ENCODE data around the gene ADAMTS2.
A peak's percentile ranks its signal among the peaks of the same experiment; 100 is the strongest.

Gene ADAMTS2

DNA sequence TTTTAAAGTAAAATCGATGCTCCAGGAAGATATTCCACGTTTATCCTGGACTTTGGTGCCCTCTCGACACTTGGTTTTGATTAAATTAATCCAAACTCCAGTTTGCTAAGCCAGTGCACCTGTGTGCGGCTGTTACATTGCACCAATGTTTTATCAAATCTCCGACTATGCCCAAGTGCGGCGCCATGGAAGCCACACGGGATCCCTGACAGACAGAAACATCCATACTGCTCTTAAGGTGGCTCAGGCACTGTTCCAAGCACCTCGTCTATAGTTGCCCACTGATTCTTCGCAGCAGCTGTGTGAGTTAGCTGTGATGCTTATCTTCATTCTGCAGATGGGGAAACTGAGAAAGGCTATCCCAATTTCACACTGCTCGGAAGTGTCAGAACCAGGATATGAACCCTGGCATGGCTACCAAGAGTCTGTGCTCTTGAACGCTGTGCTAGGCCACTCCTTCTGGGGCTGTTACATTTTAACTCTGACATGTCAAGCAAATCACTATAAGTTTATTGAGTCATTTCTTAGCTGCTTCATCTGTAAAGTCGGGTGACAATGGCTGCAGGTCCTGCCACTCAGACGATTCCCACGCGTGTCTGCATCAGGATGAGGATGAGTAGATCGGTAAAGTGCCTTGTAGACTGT, 113.0 kb downstream of the ADAMTS2 start:
- no peak for DNase-seq (ENCODE audit: low read depth, low spot score)

DNA sequence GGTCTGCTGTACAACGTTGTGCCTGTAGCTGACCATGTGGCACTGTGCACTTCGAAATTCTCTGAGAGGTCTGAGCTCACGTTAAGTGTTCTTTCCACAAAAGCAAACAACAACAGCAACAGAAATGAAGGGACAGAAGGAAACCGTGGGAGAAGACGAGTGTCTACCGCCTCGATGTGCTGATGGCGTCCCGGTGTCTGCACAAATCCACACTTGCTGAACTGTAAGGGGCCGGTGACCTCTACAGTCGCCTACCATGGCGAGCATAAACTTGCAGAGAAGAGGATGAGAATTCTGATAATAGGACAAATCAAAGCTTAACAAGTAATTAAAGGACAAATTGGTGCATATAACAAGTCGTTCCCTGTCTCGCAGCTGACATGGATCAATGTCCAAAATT, 114.0 kb downstream of the ADAMTS2 start:
- no peak for DNase-seq (ENCODE audit: low read depth, low spot score)

DNA sequence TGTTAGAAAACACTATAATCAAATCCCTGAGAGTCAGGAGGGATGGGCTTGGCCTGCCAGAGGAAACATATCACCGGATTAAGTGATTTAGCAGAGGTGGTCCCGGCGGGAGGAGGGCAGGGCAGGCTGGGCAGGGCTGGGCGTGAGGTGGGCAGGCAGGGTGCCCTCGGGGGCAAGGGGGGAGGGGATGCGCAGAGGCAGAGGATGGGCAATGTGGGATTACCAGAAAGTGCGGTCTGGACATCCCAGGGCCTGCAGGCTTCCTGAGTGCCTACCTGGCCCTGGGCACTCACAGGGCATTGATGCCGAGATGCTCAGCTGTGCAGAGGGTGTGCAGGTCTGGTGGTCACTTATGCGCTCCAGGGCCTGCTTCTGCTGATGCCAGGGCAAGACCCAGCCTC, 115.2 kb downstream of the ADAMTS2 start:
- DNase-seq (ENCODE audit: low read depth, low spot score) = no peak

DNA sequence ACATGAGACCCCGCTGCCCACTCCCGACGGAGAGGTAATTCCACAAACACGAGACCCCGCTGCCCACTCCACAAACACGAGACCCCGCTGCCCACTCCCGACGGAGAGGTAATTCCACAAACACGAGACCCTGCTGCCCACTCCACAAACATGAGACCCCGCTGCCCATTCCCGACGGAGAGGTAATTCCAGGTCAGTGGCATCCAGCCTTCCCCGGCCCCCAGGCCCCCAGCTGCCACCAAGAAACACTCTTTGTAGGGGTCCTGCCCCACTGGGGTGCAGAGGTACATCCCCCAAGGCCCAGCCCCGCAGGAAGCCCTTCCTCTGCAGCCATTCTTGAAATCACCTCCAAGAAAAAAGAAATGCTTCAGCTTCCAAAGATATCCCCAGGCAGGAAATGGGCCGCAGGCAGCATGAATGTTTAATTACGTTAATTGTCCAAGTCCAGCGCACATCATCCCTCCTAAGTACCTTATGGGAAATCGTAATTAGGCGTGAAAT, 115.9 kb downstream of the ADAMTS2 start:
- no peak for DNase-seq (ENCODE audit: low read depth, low spot score)

DNA sequence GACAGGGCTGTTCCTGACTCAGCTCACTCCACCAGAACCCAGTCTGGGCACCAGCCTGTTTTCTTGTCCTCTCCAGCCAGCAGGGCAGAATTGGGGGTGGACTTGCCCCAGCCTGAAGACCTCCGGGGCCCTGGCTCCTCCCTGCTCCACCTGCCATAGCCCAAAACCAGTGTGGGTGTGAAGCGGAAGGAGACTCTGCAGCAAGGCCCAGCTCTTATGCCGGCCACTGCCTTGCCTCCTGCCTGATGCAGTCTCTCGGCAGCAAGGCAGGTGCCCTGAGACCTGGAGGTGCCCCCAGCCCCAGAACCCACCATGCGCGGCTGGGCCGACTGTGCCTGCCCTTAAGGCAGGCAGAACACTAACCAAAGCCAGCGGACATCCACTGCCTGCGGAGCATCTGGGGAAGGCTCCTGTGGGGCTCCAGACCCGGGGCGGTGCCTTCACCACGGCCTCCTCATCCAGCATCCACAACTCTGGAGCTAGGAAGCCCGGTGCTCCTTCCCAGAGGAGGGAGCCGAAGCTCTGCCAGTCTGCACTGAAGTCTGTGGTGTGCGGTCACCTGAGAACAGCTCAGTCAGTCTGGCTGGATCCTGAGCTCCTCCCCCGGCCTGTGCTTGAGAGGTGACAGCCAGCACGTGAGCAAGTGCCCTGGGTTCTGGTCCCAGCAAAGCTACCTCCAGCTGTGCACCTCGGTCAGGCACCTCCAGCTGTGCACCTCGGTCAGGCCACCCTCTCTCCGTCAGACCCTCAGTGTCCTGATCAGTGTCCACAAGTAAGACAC, 116.7 kb downstream of the ADAMTS2 start:
- no peak for DNase-seq (ENCODE audit: low read depth, low spot score)

DNA sequence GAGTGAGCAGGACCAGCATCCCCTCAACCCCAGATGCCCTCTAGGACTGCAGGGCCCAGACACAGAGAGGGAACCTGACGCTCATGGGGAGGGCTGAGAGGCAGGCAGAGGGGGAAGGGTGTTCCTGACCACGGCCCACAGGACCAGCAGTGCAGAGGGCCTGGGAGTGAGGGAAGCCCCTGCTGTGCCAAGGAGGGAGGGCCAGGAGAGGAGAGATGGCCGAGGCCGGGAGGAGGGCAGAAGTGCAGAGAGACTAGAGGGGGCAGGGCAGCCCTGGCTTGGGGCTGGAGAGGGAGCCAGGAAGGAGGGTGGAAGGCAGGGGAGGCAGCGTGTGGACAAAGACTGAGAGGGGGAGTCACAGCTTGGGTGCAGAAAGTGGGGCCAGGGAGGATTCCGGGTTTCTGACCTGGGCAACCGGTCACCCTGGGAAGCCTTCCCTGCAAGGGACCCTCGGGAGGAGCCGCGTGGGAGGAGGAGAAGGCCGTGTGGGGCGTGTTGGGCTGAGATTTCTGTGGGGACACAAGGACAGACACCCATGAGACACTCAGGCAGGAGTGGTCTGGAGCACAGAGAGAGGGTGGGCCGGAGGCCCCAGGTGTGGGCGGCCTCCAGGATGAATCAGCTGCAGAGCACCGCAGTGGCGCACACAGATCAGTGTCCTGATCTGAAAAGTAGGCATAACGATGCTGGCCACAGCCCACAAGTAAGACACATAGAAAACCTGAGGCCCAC, 117.5 kb downstream of the ADAMTS2 start:
- DNase-seq (ENCODE audit: low read depth, low spot score) = peak; percentile 7

DNA sequence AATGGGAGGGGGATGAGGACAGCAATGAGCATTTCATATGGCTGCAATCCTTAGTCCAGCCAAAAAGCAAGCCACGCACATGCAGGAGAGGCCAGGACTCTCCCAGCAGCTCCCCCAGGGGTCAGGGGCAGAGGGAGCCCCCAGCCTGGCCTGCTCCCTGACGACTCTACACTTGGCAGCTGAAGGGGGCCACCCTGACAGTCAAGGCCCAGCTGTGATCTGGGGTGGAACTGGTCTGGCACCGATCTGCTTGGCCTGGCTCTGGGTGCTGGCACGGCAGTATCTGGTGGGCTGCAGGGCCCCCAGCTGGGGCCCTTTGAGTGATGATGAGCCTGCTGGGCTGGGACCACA, 118.1 kb downstream of the ADAMTS2 start:
- no peak for DNase-seq (ENCODE audit: low read depth, low spot score)

DNA sequence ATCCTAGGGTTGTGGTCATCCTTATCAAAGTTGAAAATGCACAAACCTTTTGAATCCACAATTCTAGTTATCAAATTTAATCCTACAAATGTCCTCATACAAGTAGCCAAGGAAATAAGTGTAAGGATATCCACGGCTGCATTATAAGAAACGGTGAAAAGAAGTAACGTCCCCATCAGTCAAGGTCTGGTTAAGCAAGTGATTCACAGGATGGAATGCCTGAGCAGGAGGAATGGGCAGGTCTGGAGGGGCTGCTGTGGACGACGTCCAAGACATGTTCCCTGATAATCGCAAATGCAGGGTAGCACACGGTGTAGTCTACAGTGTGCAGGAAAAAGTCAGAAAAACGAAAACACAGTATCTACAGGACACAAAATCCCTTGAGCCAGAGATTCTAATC, 118.6 kb downstream of the ADAMTS2 start:
- DNase-seq (ENCODE audit: low read depth, low spot score) = no peak

DNA sequence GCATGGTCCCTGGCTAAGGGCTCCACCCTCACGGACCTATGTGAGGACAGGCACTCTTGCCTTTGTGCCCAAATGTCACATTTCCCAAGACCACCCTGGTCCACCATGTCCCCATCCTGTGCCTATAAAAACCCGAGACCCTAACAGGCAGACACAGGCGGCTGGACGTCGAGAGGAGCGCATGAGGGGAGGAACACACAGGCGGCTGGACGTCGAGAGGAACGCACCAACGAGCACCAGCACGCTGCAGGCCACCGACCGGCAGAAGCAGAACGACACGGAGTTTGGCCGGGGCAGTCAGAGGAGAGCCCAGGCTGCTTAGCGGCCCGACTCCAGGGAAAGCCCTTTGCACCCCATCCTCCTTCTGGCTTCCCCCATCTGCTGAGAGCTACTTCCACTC, 119.9 kb downstream of the ADAMTS2 start:
- no peak for DNase-seq (ENCODE audit: low read depth, low spot score)

DNA sequence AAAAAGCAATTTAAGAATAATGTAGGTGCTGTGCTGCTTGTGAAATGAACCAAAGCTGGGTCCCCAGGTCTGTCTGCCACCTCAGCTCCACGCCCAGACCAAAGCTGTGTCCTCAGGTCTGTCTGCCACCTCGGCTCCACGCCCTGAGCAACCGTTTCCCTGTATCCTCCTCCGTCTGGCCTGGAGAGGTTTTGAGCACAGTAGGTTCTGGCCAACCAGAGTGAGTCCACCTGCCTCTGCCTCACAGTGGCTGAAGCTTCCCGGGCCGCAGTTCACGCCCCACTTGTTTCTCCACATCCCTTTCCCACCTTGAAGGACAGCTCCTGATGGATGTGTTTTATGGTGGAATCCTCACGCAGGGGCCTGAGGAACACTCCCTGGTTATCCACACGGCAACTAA, 120.5 kb downstream of the ADAMTS2 start:
- DNase-seq (ENCODE audit: low read depth, low spot score) = no peak

DNA sequence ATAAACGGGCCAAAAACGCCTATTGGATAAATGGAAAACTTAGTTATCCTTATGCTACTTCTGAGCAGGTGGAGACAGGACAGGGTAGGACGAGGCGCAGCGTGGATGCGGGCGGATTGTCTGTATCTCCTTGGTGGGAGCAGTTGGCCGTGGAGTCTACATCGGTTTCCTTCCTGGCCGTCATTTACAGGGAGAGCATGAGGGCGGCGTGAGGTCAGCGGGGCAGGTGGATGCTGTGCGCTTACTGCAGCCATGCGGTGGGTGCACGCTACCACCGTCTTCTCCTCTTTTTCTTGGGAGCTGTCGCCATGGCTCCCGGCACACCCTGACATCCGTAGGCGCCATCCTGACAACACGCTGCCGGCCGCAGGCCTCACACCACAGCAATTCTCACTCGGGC, 121.3 kb downstream of the ADAMTS2 start:
- DNase-seq (ENCODE audit: low read depth, low spot score) = no peak

DNA sequence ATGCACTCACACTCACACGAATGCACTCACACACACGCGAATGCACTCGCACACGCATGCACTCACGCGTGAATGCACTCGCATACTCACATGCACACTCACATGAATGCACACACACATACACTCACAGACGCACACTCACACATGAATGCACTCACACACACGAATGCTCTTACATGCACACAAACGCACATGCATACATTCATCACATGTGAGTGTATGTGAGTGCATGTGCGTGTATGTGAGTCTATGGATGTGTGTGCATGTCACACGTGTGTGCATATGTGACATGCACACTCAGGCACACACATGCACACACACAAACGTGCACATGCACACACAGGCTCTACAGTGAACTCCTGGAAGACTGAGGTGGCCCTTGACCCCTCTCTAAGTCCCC, 121.7 kb downstream of the ADAMTS2 start:
- DNase-seq (ENCODE audit: low read depth, low spot score) = no peak

DNA sequence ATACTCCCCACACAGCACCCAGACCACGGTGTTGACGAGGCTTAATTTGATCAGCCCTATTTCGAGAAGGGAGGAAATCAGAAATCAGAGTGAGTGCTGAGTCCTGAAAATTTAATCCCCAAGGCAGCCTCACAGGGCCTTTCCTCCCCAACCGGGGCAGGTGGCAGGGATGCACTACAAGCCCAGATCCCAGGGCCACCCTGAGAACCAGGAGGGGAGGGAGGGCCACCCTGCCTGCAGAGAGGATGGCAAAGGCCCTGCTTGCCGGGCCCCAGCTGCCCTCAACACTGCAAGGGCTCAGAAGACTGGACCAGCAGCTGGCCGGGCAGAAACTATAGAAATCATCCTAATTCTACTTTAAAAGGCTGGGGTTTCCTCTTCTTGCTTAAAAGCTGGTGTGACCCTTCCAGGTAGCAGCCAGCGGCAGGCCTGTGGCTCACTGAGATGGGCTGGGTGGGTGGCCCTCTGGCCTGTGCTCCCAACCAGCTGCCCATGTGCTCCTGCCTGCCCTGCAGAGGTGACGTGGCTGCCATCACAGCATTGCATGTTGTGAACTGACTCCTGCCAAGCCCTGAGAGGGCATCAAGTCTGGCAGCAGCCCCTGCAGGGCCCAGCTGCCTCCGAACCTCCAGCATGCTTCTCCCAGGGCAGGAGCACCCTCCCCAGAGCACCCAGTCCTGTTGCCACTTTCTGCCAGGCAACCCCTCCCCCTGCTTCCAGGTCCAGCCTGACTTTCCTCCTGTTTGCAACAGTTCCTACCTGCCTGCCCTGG, 122.8 kb downstream of the ADAMTS2 start:
- DNase-seq (ENCODE audit: low read depth, low spot score) = no peak

DNA sequence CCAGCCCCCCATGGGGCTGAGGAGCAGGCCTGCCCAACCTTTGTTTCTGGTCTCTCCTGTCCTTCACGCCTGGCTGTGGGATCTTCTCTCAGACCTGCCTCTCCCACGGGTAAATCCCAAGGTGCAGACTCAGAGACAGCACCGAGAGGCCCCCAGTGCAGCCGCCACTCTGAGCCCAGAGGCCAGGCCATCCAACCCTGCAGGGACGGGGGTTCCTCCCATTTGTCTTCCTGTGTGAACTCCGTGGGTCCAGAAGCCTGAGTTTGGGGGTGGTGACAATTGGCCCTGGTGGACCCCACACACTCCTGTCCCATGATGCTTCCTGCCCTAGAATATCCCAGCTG, 123.4 kb downstream of the ADAMTS2 start:
- DNase-seq (ENCODE audit: low read depth, low spot score) = no peak

DNA sequence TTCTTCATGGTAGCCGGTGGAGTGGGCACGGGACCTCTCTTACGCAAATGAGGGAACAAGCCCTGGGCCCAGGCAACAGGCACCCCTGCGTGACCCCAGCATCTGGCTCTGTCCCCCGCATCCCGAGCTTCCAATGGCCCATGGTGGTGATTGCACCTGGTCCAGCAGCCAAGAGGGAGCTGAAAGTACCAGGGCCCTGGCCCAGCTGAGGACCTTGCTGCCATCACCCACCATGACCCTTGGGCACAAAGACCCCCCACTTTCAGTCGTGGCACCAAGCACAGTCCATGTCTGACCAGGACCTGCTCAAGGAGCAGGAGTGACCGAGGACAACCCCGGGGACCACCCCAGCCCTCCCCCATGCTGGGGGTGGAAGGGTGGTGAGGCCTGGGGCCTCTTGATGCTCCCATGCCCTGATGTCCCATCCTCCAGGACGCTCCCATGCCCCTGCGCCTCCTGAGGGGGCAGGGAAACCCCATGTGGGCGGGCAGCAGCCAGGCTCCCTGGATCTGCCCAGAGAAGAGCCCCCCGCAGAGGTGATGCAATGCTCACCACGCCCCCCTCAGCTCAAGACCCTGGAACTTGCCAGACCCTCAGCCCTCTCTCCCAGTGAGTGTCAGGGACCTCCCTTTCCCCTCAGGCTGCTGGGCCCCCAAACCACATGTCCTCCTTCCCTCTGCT, 123.9 kb downstream of the ADAMTS2 start:
- no peak for DNase-seq (ENCODE audit: low read depth, low spot score)

DNA sequence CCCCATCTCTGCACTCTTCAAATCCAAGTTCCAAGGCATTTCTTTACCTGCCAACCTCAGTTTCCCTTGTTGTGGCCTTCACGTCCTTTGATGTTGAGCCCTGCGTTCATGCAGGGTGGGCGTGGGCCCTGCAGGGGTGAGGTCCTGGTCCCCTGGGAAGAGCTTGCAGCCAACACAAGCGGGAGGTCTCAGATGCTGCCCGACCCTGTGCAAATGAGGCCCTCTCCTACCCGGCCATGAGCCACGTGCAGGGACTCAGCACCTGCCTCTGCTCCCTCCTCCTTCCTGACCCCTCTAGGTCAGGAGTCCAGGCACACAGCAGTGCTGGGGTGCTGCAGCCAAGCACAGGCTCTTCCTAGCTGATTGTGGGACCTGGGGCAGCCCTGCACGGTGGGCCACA, 124.5 kb downstream of the ADAMTS2 start:
- DNase-seq (ENCODE audit: low read depth, low spot score) = no peak

DNA sequence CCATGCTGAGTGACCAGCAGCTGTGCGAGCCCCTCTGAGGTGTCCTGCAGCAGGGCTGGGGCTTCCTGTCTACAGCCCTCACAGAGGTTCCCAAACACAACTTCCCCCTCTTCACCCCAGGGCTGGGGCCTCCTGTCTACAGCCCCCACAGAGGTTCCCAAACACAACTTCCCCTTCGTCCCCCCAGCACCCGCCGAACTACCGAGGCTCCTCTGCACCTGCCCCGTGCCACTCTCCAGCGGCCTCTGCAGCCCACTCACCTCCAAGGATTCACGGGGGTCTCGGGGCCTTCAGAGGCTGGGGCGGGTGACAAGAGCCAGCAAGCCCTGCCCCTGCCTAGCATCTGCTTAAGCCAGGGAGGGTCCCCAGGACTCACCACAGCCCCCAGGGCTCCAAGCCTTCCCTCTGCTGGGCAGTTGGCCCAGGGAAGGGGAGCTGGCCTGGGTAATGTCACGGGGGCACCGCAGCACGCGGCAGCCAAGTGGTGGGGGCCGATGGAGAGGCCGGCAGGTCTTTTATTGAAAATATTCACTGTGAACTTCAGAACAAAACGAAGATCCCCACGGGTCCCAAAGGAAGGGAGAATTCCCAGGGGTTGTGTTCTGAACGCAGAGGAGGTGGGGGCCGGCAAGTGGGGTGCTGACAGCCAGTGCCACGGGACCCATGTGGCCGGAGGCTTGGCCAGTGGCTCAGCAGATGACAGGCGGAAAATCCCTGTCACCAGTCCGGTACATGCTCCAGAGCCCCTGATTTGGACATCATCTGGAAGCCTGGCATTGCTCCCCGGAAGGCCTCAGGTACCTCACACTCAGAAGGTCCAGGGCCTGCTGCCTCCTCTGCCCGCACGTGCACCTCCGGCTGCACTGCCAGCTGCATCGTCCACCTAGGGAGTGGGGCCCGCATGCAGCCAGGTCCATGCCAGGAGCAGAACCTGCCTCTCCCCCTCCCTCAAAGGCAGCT, 125.3 kb downstream of the ADAMTS2 start:
- DNase-seq (ENCODE audit: low read depth, low spot score) = no peak

DNA sequence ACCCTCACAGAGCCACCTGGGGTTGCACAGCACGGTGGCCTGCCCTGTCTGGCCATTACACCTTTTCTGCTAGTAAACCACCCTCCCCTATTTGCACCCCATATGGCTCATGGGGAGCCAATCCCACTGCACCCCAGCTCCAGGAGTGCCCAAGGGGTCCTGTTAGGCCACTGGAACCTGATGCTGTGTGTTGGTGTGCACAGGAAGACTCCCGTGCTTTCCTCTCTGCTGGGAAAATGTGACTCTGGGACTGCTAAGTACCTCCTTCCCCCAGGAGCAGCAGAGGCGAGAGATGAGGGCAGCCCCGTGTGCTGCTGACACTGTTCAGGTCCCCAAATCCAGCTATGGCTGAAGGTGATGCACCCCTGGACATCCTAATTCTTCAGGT, 126.3 kb downstream of the ADAMTS2 start:
- no peak for DNase-seq (ENCODE audit: low read depth, low spot score)

DNA sequence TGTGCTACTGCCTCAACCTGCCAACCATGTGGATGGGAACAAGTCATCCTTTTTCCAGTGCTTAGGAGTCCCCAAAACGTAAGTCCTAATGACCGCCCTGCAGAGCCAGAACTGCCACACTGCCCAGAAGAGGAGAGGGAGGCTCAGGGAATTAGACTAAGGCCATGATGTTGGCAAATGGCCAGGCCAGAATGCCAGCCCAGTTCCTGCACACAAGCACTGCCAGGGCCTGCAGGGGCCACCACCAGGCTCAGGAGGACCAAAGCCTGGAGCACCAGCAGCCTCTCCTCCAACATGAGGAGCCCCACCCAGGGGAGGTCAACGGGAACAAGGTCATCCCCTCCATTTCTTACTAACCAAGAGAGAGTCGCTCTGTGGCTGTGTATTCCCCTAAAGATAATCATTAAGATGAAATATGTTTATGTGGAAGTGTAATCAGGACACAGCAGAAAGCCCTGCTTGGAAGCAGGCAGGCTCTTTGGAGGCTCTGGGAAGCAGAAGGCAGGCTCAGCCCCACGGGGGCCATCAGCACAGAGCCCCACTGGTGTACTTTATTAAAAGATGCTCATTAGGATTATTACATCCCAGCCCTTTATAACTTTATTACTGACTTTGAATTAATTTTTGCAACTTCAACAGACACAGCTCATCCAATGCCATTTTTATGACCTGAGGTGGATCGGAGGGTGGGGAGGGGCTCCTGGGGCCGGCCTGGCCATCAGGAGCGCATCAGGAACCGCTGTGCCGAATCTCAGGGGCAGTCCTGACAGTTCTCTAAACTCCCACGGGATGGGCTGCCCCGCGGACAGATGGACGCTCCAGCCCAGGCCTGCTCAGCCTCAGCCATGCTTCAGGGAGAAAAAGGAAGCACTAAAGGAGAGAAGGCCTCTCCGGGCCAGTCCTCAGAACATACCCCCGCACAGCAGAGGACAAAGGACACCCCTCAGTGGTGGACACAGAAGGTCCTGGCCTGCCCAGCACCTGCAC, 127.0 kb downstream of the ADAMTS2 start:
- no peak for DNase-seq (ENCODE audit: low read depth, low spot score)

All from smooth muscle cell of the brain vasculature (primary cell).